ENCODE measurements around the gene ECHDC1.

ECHDC1 gene

DNA sequence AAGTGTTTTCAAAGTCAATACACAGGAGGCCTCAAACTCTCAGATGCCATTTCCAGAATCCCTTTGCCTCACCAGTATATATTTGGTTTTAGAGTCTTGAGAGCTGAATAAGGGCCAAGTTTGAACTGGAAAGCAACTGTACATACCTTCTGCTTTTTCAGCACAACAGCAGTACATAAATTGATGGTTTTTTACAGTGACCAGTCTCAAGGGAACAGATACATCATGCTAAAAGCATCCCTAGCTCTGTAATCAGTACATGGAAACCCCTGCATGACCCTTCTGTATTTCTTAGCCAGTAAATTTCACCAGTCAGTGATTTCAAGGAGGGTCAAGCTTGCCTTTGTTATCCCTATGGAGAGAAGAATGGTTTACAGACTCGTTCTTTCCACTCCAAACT lies 40.6 kb upstream of the ECHDC1 start:
- DNase-seq (ENCODE audit: low spot score) = no peak
- in situ Hi-C loops (cut with MboI; ENCODE audit: low pct_unique_long_range_greater_than_20kb, low sequenced_read_pairs, unreplicated experiment) = no loop called here
- TF ChIP-seq CTCF (IDR thresholded peaks at IDR 0.05; ENCODE audit: extremely low read depth, insufficient read depth, missing control alignments) = no peak

DNA sequence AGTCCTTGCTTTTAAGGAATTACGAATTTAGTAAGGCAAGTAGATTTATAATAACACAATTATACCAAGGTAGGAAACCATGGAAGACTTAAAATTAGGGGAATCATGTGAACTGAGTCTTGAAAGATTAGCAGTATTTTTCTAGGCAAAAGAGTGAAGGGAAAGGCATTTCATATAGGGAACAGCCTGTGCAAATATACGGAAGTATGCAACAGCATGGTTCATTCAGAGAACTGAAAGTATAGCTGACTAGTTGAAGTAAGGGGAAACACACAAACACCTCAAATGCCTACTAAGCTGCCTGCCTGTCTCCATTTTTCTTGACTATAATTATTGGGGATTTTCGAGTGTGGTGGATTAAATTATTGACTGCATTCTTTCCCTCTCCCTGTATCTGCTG lies 39.0 kb upstream of the ECHDC1 start:
- in situ Hi-C loops (cut with MboI; ENCODE audit: low pct_unique_long_range_greater_than_20kb, low sequenced_read_pairs, unreplicated experiment) = no loop called here
- TF ChIP-seq CTCF (IDR thresholded peaks at IDR 0.05; ENCODE audit: extremely low read depth, insufficient read depth, missing control alignments) = no peak
- no peak for DNase-seq (ENCODE audit: low spot score)

DNA sequence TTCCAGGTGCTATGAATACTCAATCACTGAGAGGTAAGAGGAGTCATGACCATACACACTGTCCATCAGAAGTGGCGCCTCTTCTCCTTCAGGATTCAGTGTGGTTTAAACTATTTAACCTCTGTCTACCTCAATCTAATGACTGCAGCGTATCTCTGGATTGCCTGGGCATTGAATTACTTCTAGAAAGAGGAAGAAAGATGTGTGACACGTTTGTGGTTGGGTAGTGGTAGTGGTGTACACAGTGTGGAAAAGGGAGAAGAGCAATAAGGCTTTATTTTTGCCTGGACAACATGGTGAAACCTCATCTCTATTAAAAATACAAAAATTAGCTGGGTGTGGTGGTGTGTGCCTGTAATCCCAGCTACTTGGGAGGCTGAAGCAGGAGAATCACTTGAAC lies 38.0 kb upstream of the ECHDC1 start:
- no peak for DNase-seq (ENCODE audit: low spot score)
- no peak for TF ChIP-seq CTCF (IDR thresholded peaks at IDR 0.05; ENCODE audit: extremely low read depth, insufficient read depth, missing control alignments)
- in situ Hi-C loops (cut with MboI; ENCODE audit: low pct_unique_long_range_greater_than_20kb, low sequenced_read_pairs, unreplicated experiment) = no loop called here

- in situ Hi-C loops (cut with MboI; ENCODE audit: low pct_unique_long_range_greater_than_20kb, low sequenced_read_pairs, unreplicated experiment) = no loop called here
- no peak for DNase-seq (ENCODE audit: low spot score)
- no peak for TF ChIP-seq CTCF (IDR thresholded peaks at IDR 0.05; ENCODE audit: extremely low read depth, insufficient read depth, missing control alignments)
These were observed 33.3 kb upstream of the ECHDC1 start for GRCh38 chr6:127376685-127377084.

GRCh38 chr6:127367023-127367375 lies 23.6 kb upstream of the ECHDC1 start:
- no peak for TF ChIP-seq CTCF (IDR thresholded peaks at IDR 0.05; ENCODE audit: extremely low read depth, insufficient read depth, missing control alignments)
- DNase-seq (ENCODE audit: low spot score) = no peak
- in situ Hi-C loops (cut with MboI; ENCODE audit: low pct_unique_long_range_greater_than_20kb, low sequenced_read_pairs, unreplicated experiment) = no loop called here

DNA sequence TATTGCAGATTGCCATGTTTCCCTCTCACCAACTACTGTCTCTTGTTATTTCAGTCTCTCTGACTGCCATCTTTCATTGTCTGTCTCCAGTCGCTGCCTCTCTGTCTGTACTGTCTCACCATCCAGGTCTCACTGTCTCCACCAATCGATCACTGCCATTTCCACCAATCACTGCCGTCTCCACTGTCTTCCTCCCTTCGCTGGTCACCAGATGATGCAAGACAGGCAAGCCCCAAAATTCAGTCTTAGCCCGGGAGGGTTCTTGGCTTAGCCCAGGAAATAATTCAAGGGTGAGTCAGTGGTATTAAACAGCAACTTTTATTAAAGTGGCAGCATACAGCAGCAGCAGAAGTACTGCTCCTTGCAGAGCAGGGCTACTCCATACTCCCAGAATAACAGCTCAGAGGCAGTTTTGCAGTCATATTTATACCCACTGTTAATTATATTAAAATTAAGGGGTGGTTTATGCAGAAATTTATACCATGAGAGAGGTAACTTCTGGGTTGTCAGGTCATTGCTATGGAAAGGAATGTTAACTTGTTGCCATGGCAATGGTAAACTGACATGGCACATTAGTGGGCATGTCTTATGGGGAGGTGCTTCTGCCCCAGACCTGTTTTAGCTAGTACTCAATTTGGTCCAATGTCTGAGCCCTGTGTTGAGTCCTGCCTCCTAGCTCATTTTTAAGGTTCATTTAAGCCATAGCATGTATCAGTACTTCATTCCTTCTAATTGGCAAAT lies 23.0 kb upstream of the ECHDC1 start:
- TF ChIP-seq CTCF (IDR thresholded peaks at IDR 0.05; ENCODE audit: extremely low read depth, insufficient read depth, missing control alignments) = no peak
- DNase-seq (ENCODE audit: low spot score) = no peak
- in situ Hi-C loops (cut with MboI; ENCODE audit: low pct_unique_long_range_greater_than_20kb, low sequenced_read_pairs, unreplicated experiment) = no loop called here

Measured in GM13977 (cell line).